Gastrocnemius medialis (tissue), 4 donors: ENCODE measurements around the gene GLYATL1B.

Experiments used
- CTCF ChIP-seq, 5 experiments: fragments of 450-650 bp in 3 of 5; fragments of 200-600 bp in 2 of 5; sonication (generic) in 2 of 5; IDR thresholded peaks in 4 of 5; conservative IDR thresholded peaks in 1 of 5; 1 replicate in 4 of 5; 2 replicates in 1 of 5; pipeline ENCODE4 v1.5.1; 2016 to 2019; ENCODE audit warnings: antibody characterized with exemption in 5 of 5, mild to moderate bottlenecking in 3 of 5, moderate library complexity in 3 of 5
- POLR2A ChIP-seq, 2 donors: fragments of 450-650 bp; IDR thresholded peaks; one replicate each; pipeline ENCODE4 v1.6.1; 2017; ENCODE audit warnings: antibody characterized with exemption in 2 of 2, mild to moderate bottlenecking in 2 of 2, moderate library complexity in 2 of 2

- TF ChIP-seq CTCF (IDR thresholded peaks at IDR 0.05 in 4 of 5, conservative IDR thresholded peaks at IDR 0.05 in 1 of 5) (peak in 3 of 5 experiments; percentile 34 to 59 (median 40)), POLR2A (IDR thresholded peaks at IDR 0.05) (no peak)
Measured at GRCh38 chr11:59053387-59053786, 32.7 kb upstream of the GLYATL1B start.
